ENCODE results near the gene TENT5A. TPM values are rescaled to one million over a fixed set of nuclear protein-coding genes. Genes with fewer than 3 reads are reported as not detected.
"Not testable (repeated sequence)": the region's sequence is repeated elsewhere in the genome, so short reads cannot be mapped to it uniquely, and the experiment has no call there.

The TENT5A gene
- polyA plus RNA-seq, 2 donors, result 1.6 to 1.7 TPM

DNA sequence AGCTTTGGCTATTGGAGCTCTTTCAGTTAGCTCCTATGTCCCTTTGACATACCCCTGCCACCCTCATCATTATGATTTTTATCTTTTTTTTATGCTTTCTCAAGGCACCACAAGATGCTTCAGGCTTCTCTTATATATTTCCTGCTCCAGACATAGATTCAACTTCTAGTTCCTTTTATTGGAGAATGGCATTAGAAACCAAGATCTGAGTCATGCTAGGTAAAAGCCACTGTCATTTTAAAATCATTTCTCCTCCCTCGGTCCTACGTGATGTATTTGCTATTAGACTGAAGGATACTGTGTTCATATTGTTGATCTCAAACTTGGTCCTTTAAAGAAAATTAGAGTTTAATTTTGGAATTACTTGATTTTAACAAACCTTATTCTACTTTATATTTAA is 8.3 kb downstream of the TENT5A start:
- no peaks in the 10 kb centered on the region for H3K4me1 ChIP-seq (ENCODE audit: control insufficient read depth in 2 of 2, insufficient read depth in 2 of 2, low read length in 1 of 2)
- no peak overlapping the region for H3K27ac ChIP-seq (ENCODE audit: low read depth in 2 of 2, low read length in 1 of 2)
- 51 to 54% methylated on average over 2 of the region's 2 CpGs for WGBS, 2 donors
- no peaks in the 10 kb centered on the region for H3K9me3 ChIP-seq (ENCODE audit: control insufficient read depth in 2 of 2, insufficient read depth in 1 of 2, low read depth in 1 of 2, low read length in 1 of 2)
- no peaks in the 10 kb centered on the region for H3K27me3 ChIP-seq (ENCODE audit: control insufficient read depth in 1 of 2, insufficient read depth in 2 of 2, low read length in 2 of 2)
- no peak overlapping the region for H3K4me3 ChIP-seq (ENCODE audit: low read depth in 1 of 2, low read length in 2 of 2)
- no peaks in the 10 kb centered on the region for H3K36me3 ChIP-seq (ENCODE audit: control insufficient read depth in 2 of 2, insufficient read depth in 2 of 2, low read length in 1 of 2)

DNA sequence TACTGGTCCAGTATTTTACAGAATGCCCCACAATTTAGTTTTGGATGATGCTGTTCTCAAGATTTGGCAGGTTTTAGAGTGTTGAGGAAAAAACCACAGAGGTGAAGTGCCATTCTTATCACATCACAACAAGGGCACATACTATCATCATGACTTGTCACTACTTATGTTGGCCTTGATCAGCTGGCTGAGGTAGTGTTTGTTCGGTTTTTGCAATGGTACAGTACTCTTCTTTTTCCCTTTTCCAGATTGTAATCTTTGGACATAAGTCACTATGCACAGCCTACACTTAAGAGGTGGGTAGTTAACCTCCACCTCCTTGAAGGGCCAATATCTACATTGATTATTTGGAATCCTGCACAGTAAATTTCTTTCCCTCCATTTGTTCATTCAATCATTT is 8.8 kb downstream of the TENT5A start:
- Histone ChIP-seq H3K27ac (ENCODE audit: low read depth in 2 of 2, low read length in 1 of 2) (no peak overlapping the region), H3K36me3 (ENCODE audit: control insufficient read depth in 2 of 2, insufficient read depth in 2 of 2, low read length in 1 of 2) (no peaks in the 10 kb centered on the region)
- 77 to 89% methylated on average over 1 of the region's 1 CpG for WGBS, 2 donors

GRCh38 chr6:81741689-81742088 is 10.8 kb downstream of the TENT5A start:
- Histone ChIP-seq H3K27me3 (ENCODE audit: control insufficient read depth in 1 of 2, insufficient read depth in 2 of 2, low read length in 2 of 2) (no peaks in the 10 kb centered on the region), H3K36me3 (ENCODE audit: control insufficient read depth in 2 of 2, insufficient read depth in 2 of 2, low read length in 1 of 2) (no peaks in the 10 kb centered on the region), H3K9me3 (ENCODE audit: control insufficient read depth in 2 of 2, insufficient read depth in 1 of 2, low read depth in 1 of 2, low read length in 1 of 2) (no peaks in the 10 kb centered on the region), H3K4me3 (ENCODE audit: low read depth in 1 of 2, low read length in 2 of 2) (no peak overlapping the region), H3K4me1 (ENCODE audit: control insufficient read depth in 2 of 2, insufficient read depth in 2 of 2, low read length in 1 of 2) (no peaks in the 10 kb centered on the region), H3K27ac (ENCODE audit: low read depth in 2 of 2, low read length in 1 of 2) (no peak overlapping the region)
- 77 to 78% methylated on average over 2 of the region's 2 CpGs for WGBS, 2 donors

More for the DNA sequence above, 8.8 kb downstream of the TENT5A start:
- H3K4me1 ChIP-seq (ENCODE audit: control insufficient read depth in 2 of 2, insufficient read depth in 2 of 2, low read length in 1 of 2), result no peaks in the 10 kb centered on the region
- H3K27me3 ChIP-seq (ENCODE audit: control insufficient read depth in 1 of 2, insufficient read depth in 2 of 2, low read length in 2 of 2), result no peaks in the 10 kb centered on the region
- no peak overlapping the region for H3K4me3 ChIP-seq (ENCODE audit: low read depth in 1 of 2, low read length in 2 of 2)
- no peaks in the 10 kb centered on the region for H3K9me3 ChIP-seq (ENCODE audit: control insufficient read depth in 2 of 2, insufficient read depth in 1 of 2, low read depth in 1 of 2, low read length in 1 of 2)

DNA sequence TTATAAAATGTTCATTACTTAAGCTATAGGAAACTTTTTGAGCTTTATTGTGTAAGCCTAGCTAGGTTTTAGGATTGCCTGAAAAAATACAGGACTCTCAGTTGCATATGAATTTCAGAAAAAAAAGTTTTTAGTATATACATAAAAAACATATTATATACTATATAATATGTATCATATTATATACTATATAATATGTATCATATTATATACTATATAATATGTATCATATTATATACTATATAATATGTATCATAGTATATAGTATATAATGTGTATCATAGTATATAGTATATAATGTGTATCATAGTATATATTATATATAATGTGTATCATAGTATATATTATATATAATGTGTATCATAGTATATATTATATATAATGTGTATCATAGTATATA is 11.9 kb downstream of the TENT5A start:
- H3K27ac ChIP-seq (ENCODE audit: low read depth in 2 of 2, low read length in 1 of 2); H3K27me3 ChIP-seq (ENCODE audit: control insufficient read depth in 1 of 2, insufficient read depth in 2 of 2, low read length in 2 of 2); H3K36me3 ChIP-seq (ENCODE audit: control insufficient read depth in 2 of 2, insufficient read depth in 2 of 2, low read length in 1 of 2); H3K9me3 ChIP-seq (ENCODE audit: control insufficient read depth in 2 of 2, insufficient read depth in 1 of 2, low read depth in 1 of 2, low read length in 1 of 2); H3K4me1 ChIP-seq (ENCODE audit: control insufficient read depth in 2 of 2, insufficient read depth in 2 of 2, low read length in 1 of 2); H3K4me3 ChIP-seq (ENCODE audit: low read depth in 1 of 2, low read length in 2 of 2): not testable (repeated sequence)

DNA sequence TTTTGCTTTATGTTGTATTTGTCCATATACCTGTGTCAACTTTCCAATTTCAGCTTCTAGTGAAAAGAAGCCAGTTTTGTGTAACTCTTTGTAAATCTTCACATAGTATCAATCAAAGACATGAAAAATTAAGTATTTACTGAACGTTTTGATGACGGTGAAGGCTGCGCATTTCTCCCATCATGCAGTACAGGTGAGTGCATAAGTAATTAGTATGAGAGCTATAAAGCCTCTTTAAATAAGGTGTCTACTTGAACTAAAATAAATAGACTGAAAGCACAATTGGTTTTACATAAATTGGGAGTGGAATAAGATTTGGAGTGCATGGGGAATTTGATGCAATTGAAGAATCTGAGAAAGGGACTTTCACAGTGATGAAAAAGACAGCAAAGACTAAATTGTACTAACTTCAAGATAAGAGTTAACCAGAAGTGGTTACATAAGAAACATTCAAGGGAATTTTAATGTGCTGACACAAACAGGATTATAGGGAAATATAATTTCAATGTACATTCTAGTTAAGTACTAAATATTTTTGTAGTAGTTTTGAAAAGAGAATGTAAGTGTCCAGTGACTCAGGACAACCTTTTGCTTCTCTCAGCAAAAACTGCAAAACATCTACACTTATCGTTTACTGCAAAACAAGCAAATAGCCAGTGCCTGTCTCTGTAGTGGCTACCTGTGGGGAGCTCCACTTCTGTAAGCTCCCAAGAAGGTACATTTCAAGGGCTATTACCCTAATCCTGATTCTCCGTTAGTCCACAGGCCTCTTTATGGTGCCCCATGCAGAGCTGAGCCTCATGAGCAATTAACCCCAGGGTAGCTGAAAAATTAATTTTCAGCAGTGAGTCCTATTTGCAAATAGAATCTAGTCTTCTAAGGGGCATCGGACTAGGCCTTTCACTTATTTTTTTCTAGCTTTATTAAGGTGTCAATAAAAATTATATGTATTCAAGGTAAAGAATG is 13.0 kb downstream of the TENT5A start:
- H3K9me3 ChIP-seq (ENCODE audit: control insufficient read depth in 2 of 2, insufficient read depth in 1 of 2, low read depth in 1 of 2, low read length in 1 of 2), result no peaks in the 10 kb centered on the region
- no peaks in the 10 kb centered on the region for H3K4me1 ChIP-seq (ENCODE audit: control insufficient read depth in 2 of 2, insufficient read depth in 2 of 2, low read length in 1 of 2)
- H3K4me3 ChIP-seq (ENCODE audit: low read depth in 1 of 2, low read length in 2 of 2), result no peak overlapping the region
- no peaks in the 10 kb centered on the region for H3K36me3 ChIP-seq (ENCODE audit: control insufficient read depth in 2 of 2, insufficient read depth in 2 of 2, low read length in 1 of 2)
- WGBS, 2 donors, result 91% methylated on average over 6 of the region's 6 CpGs
- no peak overlapping the region for H3K27ac ChIP-seq (ENCODE audit: low read depth in 2 of 2, low read length in 1 of 2)
- no peaks in the 10 kb centered on the region for H3K27me3 ChIP-seq (ENCODE audit: control insufficient read depth in 1 of 2, insufficient read depth in 2 of 2, low read length in 2 of 2)

- H3K27me3 ChIP-seq (ENCODE audit: control insufficient read depth in 1 of 2, insufficient read depth in 2 of 2, low read length in 2 of 2), result no peaks in the 10 kb centered on the region
- H3K4me1 ChIP-seq (ENCODE audit: control insufficient read depth in 2 of 2, insufficient read depth in 2 of 2, low read length in 1 of 2), result no peaks in the 10 kb centered on the region
- H3K27ac ChIP-seq (ENCODE audit: low read depth in 2 of 2, low read length in 1 of 2), result no peak overlapping the region
- H3K9me3 ChIP-seq (ENCODE audit: control insufficient read depth in 2 of 2, insufficient read depth in 1 of 2, low read depth in 1 of 2, low read length in 1 of 2), result no peaks in the 10 kb centered on the region
- no peak overlapping the region for H3K4me3 ChIP-seq (ENCODE audit: low read depth in 1 of 2, low read length in 2 of 2)
- H3K36me3 ChIP-seq (ENCODE audit: control insufficient read depth in 2 of 2, insufficient read depth in 2 of 2, low read length in 1 of 2), result no peaks in the 10 kb centered on the region
Observed at GRCh38 chr6:81736428-81736827, 16.1 kb downstream of the TENT5A start.

- Histone ChIP-seq H3K4me3 (ENCODE audit: low read depth in 1 of 2, low read length in 2 of 2) (no peak overlapping the region), H3K27ac (ENCODE audit: low read depth in 2 of 2, low read length in 1 of 2) (no peak overlapping the region), H3K4me1 (ENCODE audit: control insufficient read depth in 2 of 2, insufficient read depth in 2 of 2, low read length in 1 of 2) (no peaks in the 10 kb centered on the region), H3K27me3 (ENCODE audit: control insufficient read depth in 1 of 2, insufficient read depth in 2 of 2, low read length in 2 of 2) (no peaks in the 10 kb centered on the region), H3K36me3 (ENCODE audit: control insufficient read depth in 2 of 2, insufficient read depth in 2 of 2, low read length in 1 of 2) (no peaks in the 10 kb centered on the region), H3K9me3 (ENCODE audit: control insufficient read depth in 2 of 2, insufficient read depth in 1 of 2, low read depth in 1 of 2, low read length in 1 of 2) (no peaks in the 10 kb centered on the region)
- 77 to 84% methylated on average over 1 of the region's 1 CpG for WGBS, 2 donors
Observed at GRCh38 chr6:81735756-81736380, 16.6 kb downstream of the TENT5A start.

DNA sequence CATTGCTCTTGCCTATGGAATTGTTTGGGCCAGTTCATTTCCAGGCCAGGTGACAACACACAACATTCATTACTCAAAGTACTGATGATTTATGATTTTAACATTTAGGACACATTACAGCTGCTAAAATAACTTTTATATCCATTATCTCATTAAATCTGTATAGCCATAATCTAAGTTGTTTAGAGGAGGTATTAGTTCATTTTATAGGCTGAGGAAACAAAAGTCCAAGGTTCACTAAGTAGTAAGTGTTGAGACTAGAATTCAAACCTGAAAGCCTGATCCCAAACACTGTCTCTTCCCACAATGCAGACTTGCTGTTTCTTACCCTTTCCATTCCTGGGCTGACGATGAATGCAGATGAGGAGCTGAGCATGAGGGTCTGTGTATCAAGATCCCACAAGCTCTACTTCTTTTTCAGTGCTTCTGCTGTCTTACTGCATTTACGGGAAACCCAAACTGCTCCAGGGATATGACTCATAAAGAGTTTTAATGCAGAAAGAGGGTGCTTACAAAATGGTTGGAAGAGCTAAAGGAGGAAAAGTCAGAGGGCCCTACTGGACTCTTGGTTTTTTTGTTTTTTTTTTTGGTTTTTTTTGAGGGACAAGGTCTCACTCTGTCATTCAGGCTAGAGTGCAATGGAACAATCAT is 17.9 kb downstream of the TENT5A start:
- Histone ChIP-seq H3K9me3 (ENCODE audit: control insufficient read depth in 2 of 2, insufficient read depth in 1 of 2, low read depth in 1 of 2, low read length in 1 of 2) (no peaks in the 10 kb centered on the region), H3K4me1 (ENCODE audit: control insufficient read depth in 2 of 2, insufficient read depth in 2 of 2, low read length in 1 of 2) (no peaks in the 10 kb centered on the region), H3K36me3 (ENCODE audit: control insufficient read depth in 2 of 2, insufficient read depth in 2 of 2, low read length in 1 of 2) (no peaks in the 10 kb centered on the region), H3K27ac (ENCODE audit: low read depth in 2 of 2, low read length in 1 of 2) (no peak overlapping the region), H3K27me3 (ENCODE audit: control insufficient read depth in 1 of 2, insufficient read depth in 2 of 2, low read length in 2 of 2) (no peaks in the 10 kb centered on the region), H3K4me3 (ENCODE audit: low read depth in 1 of 2, low read length in 2 of 2) (no peak overlapping the region)
- 81 to 90% methylated on average over 2 of the region's 2 CpGs for WGBS, 2 donors

- Histone ChIP-seq H3K27me3 (ENCODE audit: control insufficient read depth in 1 of 2, insufficient read depth in 2 of 2, low read length in 2 of 2) (no peaks in the 10 kb centered on the region), H3K27ac (ENCODE audit: low read depth in 2 of 2, low read length in 1 of 2) (no peak overlapping the region), H3K4me1 (ENCODE audit: control insufficient read depth in 2 of 2, insufficient read depth in 2 of 2, low read length in 1 of 2) (no peaks in the 10 kb centered on the region), H3K9me3 (ENCODE audit: control insufficient read depth in 2 of 2, insufficient read depth in 1 of 2, low read depth in 1 of 2, low read length in 1 of 2) (no peaks in the 10 kb centered on the region), H3K4me3 (ENCODE audit: low read depth in 1 of 2, low read length in 2 of 2) (no peak overlapping the region), H3K36me3 (ENCODE audit: control insufficient read depth in 2 of 2, insufficient read depth in 2 of 2, low read length in 1 of 2) (no peaks in the 10 kb centered on the region)
- 81 to 92% methylated on average over 2 of the region's 2 CpGs for WGBS, 2 donors
Observed at GRCh38 chr6:81734081-81734480, 18.4 kb downstream of the TENT5A start.
